HCT116 (cell line): Measurements from ENCODE around the gene SNAPC2. TPM values are rescaled to one million over a fixed set of nuclear protein-coding genes. Genes with fewer than 3 reads are reported as not detected.

Experiments
- ATAC-seq: fragments of 200-7000 bp; cut with Tn5 transposase; 2 replicates; pipeline ENCODE4 v1.9.1; 2020; ENCODE audit warnings: mild to moderate bottlenecking, moderate library complexity
- BruUV-seq: library from RNA; stranded (reverse); fragments of 400-500 nt; replicated peaks from 2 replicates; lab custom pipeline; 2021; lab: Mats Ljungman, UMichigan
- CTCF ChIA-PET: fragments of 300-600 bp; sonication (Branson Sonifier 250); formaldehyde crosslinking; loops from one replicate; lab custom pipeline; 2021; ENCODE audit warnings: antibody characterized with exemption; lab: Charles Lee
- POLR2A ChIA-PET: fragments of 300-600, 350-600 bp; sonication (Branson Sonifier 250); formaldehyde crosslinking; loops from one replicate; lab custom pipeline; 2021; ENCODE audit warnings: antibody characterized with exemption; lab: Charles Lee
- RAD21 ChIA-PET, 2 experiments: fragments of 300-600 bp; sonication (Branson Sonifier 250); formaldehyde crosslinking; loops; one replicate each; lab custom pipeline; 2023; ENCODE audit warnings: low total read pairs in 2 of 2; ENCODE audit not compliant: uncharacterized antibody in 2 of 2, unreplicated experiment in 2 of 2, low non-redundant PET in 1 of 2; lab: Charles Lee
- DNase-seq: peaks from one replicate; pipeline ENCODE4 v3.0.0-alpha.2; 2010; ENCODE audit warnings: low read depth, low spot score
- H2AFZ ChIP-seq: fragments of 200-600 bp; shearing (Covaris generic), sonication (generic); 2 replicates; pipeline ENCODE4 v1.6.1; 2017; ENCODE audit warnings: low read depth, mixed run types, mixed read lengths, antibody characterized with exemption, low read length; ENCODE audit not compliant: poor library complexity, severe bottlenecking
- H3K27ac ChIP-seq: 2 replicates; pipeline ENCODE4 v1.5.1; 2012; ENCODE audit warnings: low read depth, low read length
- H3K27me3 ChIP-seq: fragments of 200-600 bp; sonication (generic); 2 replicates; pipeline ENCODE4 v1.6.1; 2016; ENCODE audit warnings: mixed run types, low read length, mixed read lengths; ENCODE audit not compliant: insufficient read depth
- H3K36me3 ChIP-seq, 2 experiments: fragments of 200-500 bp in 1 of 2; fragments of 200-600 bp in 1 of 2; sonication (Bioruptor generic) in 1 of 2; sonication (generic) in 1 of 2; 2 replicates each; pipeline versions ENCODE4 v1.5.1 to v1.6.1; 2014 to 2016; ENCODE audit warnings: low read length in 2 of 2, inconsistent platforms in 1 of 2, mixed read lengths in 1 of 2, mixed run types in 1 of 2; ENCODE audit not compliant: insufficient read depth in 2 of 2, control insufficient read depth in 1 of 2
- H3K4me1 ChIP-seq, 2 experiments: fragments of 200-600 bp in 1 of 2; sonication (generic) in 1 of 2; 2 replicates each; pipeline versions ENCODE4 v1.5.1 to v1.6.1; 2012 to 2017; ENCODE audit warnings: low read length in 2 of 2, inconsistent platforms in 1 of 2, mild to moderate bottlenecking in 1 of 2, mixed read lengths in 1 of 2, mixed run types in 1 of 2, moderate library complexity in 1 of 2; ENCODE audit not compliant: insufficient read depth in 2 of 2, control insufficient read depth in 1 of 2
- H3K4me2 ChIP-seq: fragments of 200-600 bp; sonication (generic); 2 replicates; pipeline ENCODE4 v1.6.1; 2017; ENCODE audit warnings: mixed run types, low read length, mixed read lengths
- H3K4me3 ChIP-seq, 2 experiments: fragments of 200-600 bp in 1 of 2; sonication (generic) in 1 of 2; replicated peaks in 1 of 2; 2 replicates each; pipeline ENCODE4 v1.5.1; 2011 to 2016; ENCODE audit warnings: low read length in 2 of 2, control low read depth in 1 of 2, low read depth in 1 of 2, mild to moderate bottlenecking in 1 of 2, mixed read lengths in 1 of 2, mixed run types in 1 of 2
- H3K79me2 ChIP-seq: fragments of 200-600 bp; sonication (generic); 2 replicates; pipeline ENCODE4 v1.6.1; 2017; ENCODE audit warnings: mild to moderate bottlenecking, mixed run types, low read length, moderate library complexity, mixed read lengths; ENCODE audit not compliant: insufficient read depth
- H3K9ac ChIP-seq: fragments of 200-600 bp; sonication (generic); 2 replicates; pipeline ENCODE4 v1.6.1; 2016; ENCODE audit warnings: low read length, mixed read lengths
- H3K9me2 ChIP-seq: fragments of 200-600 bp; sonication (generic), shearing (Covaris generic); 2 replicates; pipeline ENCODE4 v1.6.1; 2017; ENCODE audit warnings: mixed run types, mild to moderate bottlenecking, moderate library complexity; ENCODE audit not compliant: insufficient read depth
- H3K9me3 ChIP-seq, 2 experiments: fragments of 200-500 bp in 1 of 2; fragments of 200-600 bp in 1 of 2; sonication (Bioruptor generic) in 1 of 2; sonication (generic) in 1 of 2; 2 replicates each; pipeline ENCODE4 v1.6.1; 2014 to 2017; ENCODE audit warnings: low read length in 2 of 2, mixed read lengths in 2 of 2, inconsistent platforms in 1 of 2, low read depth in 1 of 2, mild to moderate bottlenecking in 1 of 2, mixed run types in 1 of 2, moderate library complexity in 1 of 2; ENCODE audit not compliant: control insufficient read depth in 1 of 2, insufficient read depth in 1 of 2
- H4K20me1 ChIP-seq: fragments of 200-600 bp; sonication (generic), shearing (Covaris generic); 2 replicates; pipeline ENCODE4 v1.6.1; 2017; ENCODE audit warnings: mixed run types, mild to moderate bottlenecking, moderate library complexity; ENCODE audit not compliant: insufficient read depth
- CBX3 ChIP-seq: IDR thresholded peaks from 2 replicates; pipeline ENCODE4 v1.6.1; 2012; ENCODE audit warnings: low read depth
- CTCF ChIP-seq, 3 experiments: fragments of 200-600 bp in 1 of 3; sonication (generic) in 1 of 3; IDR thresholded peaks in 2 of 3; conservative IDR thresholded peaks in 1 of 3; 2 replicates each; pipeline ENCODE4 v1.5.1; 2012 to 2017; ENCODE audit warnings: low read depth in 2 of 3, low read length in 2 of 3, antibody characterized with exemption in 1 of 3, borderline replicate concordance in 1 of 3, control low read depth in 1 of 3, mild to moderate bottlenecking in 1 of 3, mixed read lengths in 1 of 3, mixed run types in 1 of 3, moderate library complexity in 1 of 3; ENCODE audit not compliant: insufficient read depth in 1 of 3
- EGR1 ChIP-seq: IDR thresholded peaks from 2 replicates; pipeline ENCODE4 v1.6.1; 2012; ENCODE audit warnings: low read depth
- ELF1 ChIP-seq: IDR thresholded peaks from 2 replicates; pipeline ENCODE4 v1.6.1; 2012; ENCODE audit warnings: low read depth, borderline replicate concordance
- EZH2 ChIP-seq: fragments of 200-600 bp; sonication (generic); IDR thresholded peaks from 2 replicates; pipeline ENCODE4 v1.6.1; 2017; ENCODE audit warnings: antibody characterized with exemption, mixed run types
- EZH2phosphoT487 ChIP-seq: fragments of 200-600 bp; IDR thresholded peaks from 2 replicates; pipeline ENCODE4 v1.6.1; 2018; ENCODE audit warnings: antibody characterized with exemption, borderline replicate concordance
- FOSL1 ChIP-seq: IDR thresholded peaks from 2 replicates; pipeline ENCODE4 v1.6.1; 2012; ENCODE audit warnings: low read depth
- MAX ChIP-seq: IDR thresholded peaks from 2 replicates; pipeline ENCODE4 v1.6.1; 2012
- POLR2A ChIP-seq: IDR thresholded peaks from 2 replicates; pipeline ENCODE4 v1.7.0; 2011; ENCODE audit warnings: borderline replicate concordance; ENCODE audit not compliant: insufficient read depth, insufficient read length; ENCODE audit errors: extremely low read depth
- POLR2AphosphoS5 ChIP-seq: IDR thresholded peaks from 2 replicates; pipeline ENCODE4 v1.6.1; 2011; ENCODE audit warnings: mild to moderate bottlenecking, low read depth, low read length, moderate library complexity
- RAD21 ChIP-seq: IDR thresholded peaks from 2 replicates; pipeline ENCODE4 v1.6.1; 2012; ENCODE audit warnings: low read depth, mild to moderate bottlenecking
- REST ChIP-seq: IDR thresholded peaks from 2 replicates; pipeline ENCODE4 v1.6.1; 2012; ENCODE audit warnings: low read depth
- SIN3A ChIP-seq: IDR thresholded peaks from 2 replicates; pipeline ENCODE4 v1.6.1; 2012; ENCODE audit warnings: low read depth
- SP1 ChIP-seq: IDR thresholded peaks from 2 replicates; pipeline ENCODE4 v1.6.1; 2012; ENCODE audit warnings: low read depth
- SRF ChIP-seq: IDR thresholded peaks from 2 replicates; pipeline ENCODE4 v1.6.1; 2012; ENCODE audit warnings: low read depth
- TCF7L2 ChIP-seq: IDR thresholded peaks from 2 replicates; pipeline ENCODE4 v1.7.0; 2011; ENCODE audit warnings: borderline replicate concordance, inconsistent platforms; ENCODE audit not compliant: insufficient read depth, insufficient read length; ENCODE audit errors: extremely low read depth
- YY1 ChIP-seq: IDR thresholded peaks from 2 replicates; pipeline ENCODE4 v1.6.1; 2011; ENCODE audit warnings: low read length, low read depth, moderate library complexity, mild to moderate bottlenecking; ENCODE audit not compliant: insufficient replicate concordance; ENCODE audit errors: extremely low read depth
- ZBTB33 ChIP-seq: IDR thresholded peaks from 2 replicates; pipeline ENCODE4 v1.6.1; 2011; ENCODE audit warnings: mild to moderate bottlenecking, low read length, moderate library complexity; ENCODE audit not compliant: insufficient replicate concordance; ENCODE audit errors: extremely low read depth
- ZFX ChIP-seq: fragments of 450-650 bp; IDR thresholded peaks from 2 replicates; pipeline ENCODE4 v1.6.1; 2017
- ZNF274 ChIP-seq: fragments of 200-500 bp; sonication (Bioruptor generic); IDR thresholded peaks from 2 replicates; pipeline ENCODE4 v1.6.1; 2014; ENCODE audit warnings: mild to moderate bottlenecking, low read depth, low read length, inconsistent platforms
- intact Hi-C: fragments of 100-400 bp; cut with micrococcal nuclease; formaldehyde crosslinking; loops from 2 replicates; pipeline ENCODE4 v1.10.0; 2022
- total RNA-seq: library from RNA; stranded (reverse); gene quantifications from one replicate; pipeline ENCODE4 v1.2.1, GENCODE V29; 2021; ENCODE audit not compliant: unreplicated experiment

The SNAPC2 gene
- total RNA-seq, 1 experiment from 2014 or later, result 42.9 TPM

- Histone ChIP-seq H3K79me2 (0 out of 2 replicates have a peak, but pooled peaks cover 10% of the 10 kb centered on the region), H4K20me1 (0 out of 2 replicates have a peak, but pooled peaks cover 3% of the 10 kb centered on the region), H3K9ac (no peak overlapping the region), H3K27me3 (no peaks in the 10 kb centered on the region), H3K9me2 (no peaks in the 10 kb centered on the region), H3K4me3 (no peak overlapping the region), H2AFZ (no peak overlapping the region), H3K27ac (no peak overlapping the region), H3K36me3 (peaks cover 41 to 53% of the 10 kb centered on the region in 2 experiments; a peak in 3 of 4 replicates), H3K4me2 (no peak overlapping the region), H3K9me3 (no peaks in the 10 kb centered on the region), H3K4me1 (no peaks in the 10 kb centered on the region)
- RAD21 ChIA-PET, result no interaction called here
- CTCF ChIA-PET, result interaction anchor here (1.1 kb wide), 1 partner anchor 18 kb away, joined by 4 read pairs; no protein-coding TSS in a partner anchor
- BruUV-seq, result TSS peak; percentile 21
- DNase-seq, result no peak
- POLR2A ChIA-PET, result no interaction called here
- no peak for ATAC-seq
- TF ChIP-seq ZFX, result no peak
- TF ChIP-seq EGR1, result no peak
- TF ChIP-seq RAD21, result no peak
- TF ChIP-seq ZNF274, result no peak
- TF ChIP-seq CTCF (IDR thresholded peaks at IDR 0.05 in 2 of 3, conservative IDR thresholded peaks at IDR 0.05 in 1 of 3; ENCODE audit: borderline replicate concordance in 1 of 3, insufficient read depth in 1 of 3, low read depth in 2 of 3, low read length in 2 of 3), result no peak
- no peak for TF ChIP-seq POLR2A
- TF ChIP-seq SIN3A, result no peak
- no peak for TF ChIP-seq TCF7L2
- TF ChIP-seq POLR2AphosphoS5, result no peak
- TF ChIP-seq MAX, result no peak
- TF ChIP-seq REST, result no peak
- no peak for TF ChIP-seq SP1
- no peak for TF ChIP-seq CBX3
- TF ChIP-seq EZH2, result no peak
- no peak for TF ChIP-seq ELF1
- TF ChIP-seq SRF, result no peak
- TF ChIP-seq ZBTB33, result no peak
- no peak for TF ChIP-seq YY1
- TF ChIP-seq EZH2phosphoT487, result no peak
- TF ChIP-seq FOSL1, result no peak
- intact Hi-C loops, result no loop called here
Observed at GRCh38 chr19:7962644-7963268, 42.6 kb downstream of the SNAPC2 start.
